SH-SY5Y (cell line): ENCODE data around the gene RNGTT.

Experiments used
- GATA2 ChIP-seq: IDR thresholded peaks from 2 replicates; pipeline ENCODE4 v1.6.1; 2011; ENCODE audit warnings: mild to moderate bottlenecking, low read depth, low read length
- GATA3 ChIP-seq: IDR thresholded peaks from 2 replicates; pipeline ENCODE4 v1.6.1; 2011; ENCODE audit warnings: low read depth, mild to moderate bottlenecking, low read length, moderate library complexity

DNA sequence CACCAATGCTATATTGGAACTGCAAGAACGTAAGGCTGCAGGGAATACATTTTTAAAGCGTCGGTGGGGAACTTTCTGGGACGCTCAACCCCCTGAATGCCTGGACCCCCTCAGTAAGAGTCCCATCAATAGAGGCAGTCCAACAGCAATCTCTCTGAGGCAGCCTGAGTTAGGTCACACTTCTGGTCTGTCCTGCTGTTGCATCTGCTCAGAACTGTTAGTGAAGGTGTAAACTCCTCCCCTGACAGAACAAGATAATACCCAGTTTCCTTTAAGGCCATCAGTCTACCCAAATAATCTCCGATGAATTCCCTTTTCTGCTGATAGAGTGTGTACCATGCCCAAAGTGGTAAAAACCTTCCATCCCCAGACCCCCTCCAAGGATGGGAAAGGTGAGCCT lies 1.1 kb upstream of the RNGTT start:
- TF ChIP-seq GATA2 (no peak), GATA3 (no peak)
